ENCODE measurements around the gene ABHD12B. TPM values are rescaled to one million over a fixed set of nuclear protein-coding genes. Genes with fewer than 3 reads are reported as not detected.
A peak's percentile ranks its signal among the peaks of the same experiment; 100 is the strongest.

Gene ABHD12B
- polyA plus RNA-seq, 3 donors: 0.45 to 0.54 TPM; not detected in 1

DNA sequence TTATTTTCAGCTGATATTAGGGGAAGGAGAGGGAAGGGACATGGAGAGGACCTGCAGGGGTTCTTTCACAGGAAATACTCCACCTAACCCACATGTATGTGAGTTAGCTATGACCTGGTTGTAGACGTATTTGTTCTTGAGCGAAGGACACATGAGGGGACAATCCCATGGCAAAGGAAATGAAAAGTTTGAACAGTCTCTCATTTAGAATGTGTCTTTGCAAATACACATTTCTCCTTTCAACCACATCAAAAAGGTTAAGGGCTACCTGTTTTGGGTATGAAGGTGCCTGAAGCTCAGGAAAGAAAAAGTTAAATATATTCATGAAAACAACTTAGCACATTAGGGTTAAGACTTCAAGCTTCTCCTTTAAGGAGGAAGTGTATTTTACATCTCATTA, 65.0 kb downstream of the ABHD12B start:
- H4K20me1 ChIP-seq (ENCODE audit: insufficient read depth, low read length): peaks cover 3% of the 10 kb centered on the region
- peaks cover 39 to 60% of the 10 kb centered on the region in 2 donors for H3K36me3 Mint-ChIP-seq
- intact Hi-C loops (cut with micrococcal nuclease): loop anchor here in 1 of 2 donors (1.0 kb wide), 1 partner anchor 9 kb away; no protein-coding TSS in a partner anchor
- TF ChIP-seq, protein P1, sequence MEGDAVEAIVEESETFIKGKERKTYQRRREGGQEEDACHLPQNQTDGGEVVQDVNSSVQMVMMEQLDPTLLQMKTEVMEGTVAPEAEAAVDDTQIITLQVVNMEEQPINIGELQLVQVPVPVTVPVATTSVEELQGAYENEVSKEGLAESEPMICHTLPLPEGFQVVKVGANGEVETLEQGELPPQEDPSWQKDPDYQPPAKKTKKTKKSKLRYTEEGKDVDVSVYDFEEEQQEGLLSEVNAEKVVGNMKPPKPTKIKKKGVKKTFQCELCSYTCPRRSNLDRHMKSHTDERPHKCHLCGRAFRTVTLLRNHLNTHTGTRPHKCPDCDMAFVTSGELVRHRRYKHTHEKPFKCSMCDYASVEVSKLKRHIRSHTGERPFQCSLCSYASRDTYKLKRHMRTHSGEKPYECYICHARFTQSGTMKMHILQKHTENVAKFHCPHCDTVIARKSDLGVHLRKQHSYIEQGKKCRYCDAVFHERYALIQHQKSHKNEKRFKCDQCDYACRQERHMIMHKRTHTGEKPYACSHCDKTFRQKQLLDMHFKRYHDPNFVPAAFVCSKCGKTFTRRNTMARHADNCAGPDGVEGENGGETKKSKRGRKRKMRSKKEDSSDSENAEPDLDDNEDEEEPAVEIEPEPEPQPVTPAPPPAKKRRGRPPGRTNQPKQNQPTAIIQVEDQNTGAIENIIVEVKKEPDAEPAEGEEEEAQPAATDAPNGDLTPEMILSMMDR (IDR thresholded peaks at IDR 0.05): no peak
- peaks cover 32 to 41% of the 10 kb centered on the region in 2 donors for H3K36me3 ChIP-seq (replicated peaks in 1 of 2; ENCODE audit: control insufficient read depth in 1 of 2, insufficient read depth in 2 of 2, low read length in 2 of 2)
- H3K4me3 ChIP-seq (replicated peaks in 1 of 3; ENCODE audit: low read depth in 2 of 3, low read length in 3 of 3): peak overlapping the region; percentile 14 to 58 (median 27)
- DNase-seq: peak in 1 of 3 donors; percentile 36
- H3K9ac ChIP-seq (ENCODE audit: insufficient read depth, low read length, poor library complexity, severe bottlenecking): peak overlapping the region; percentile 38
- peak overlapping the region; percentile 61 for H3K4me2 ChIP-seq (replicated peaks; ENCODE audit: extremely low read depth, low read length, poor library complexity, severe bottlenecking)
- no peaks in the 10 kb centered on the region for H3K27me3 Mint-ChIP-seq (ENCODE audit: low read depth in 3 of 3)
- peak overlapping the region; percentile 90 to 98 (median 94) for H3K27ac Mint-ChIP-seq
- peak overlapping the region; percentile 39 to 72 for H3K4me3 Mint-ChIP-seq
- no CpG with 5 or more reads among the region's 2 CpGs for WGBS (ENCODE audit: insufficient coverage)
- H2AFZ ChIP-seq (ENCODE audit: insufficient read depth, low read depth, low read length, poor library complexity, severe bottlenecking): peak overlapping the region; percentile 26
- H3K27ac ChIP-seq (ENCODE audit: low read depth in 1 of 2, low read length in 2 of 2): peak overlapping the region; percentile 80 to 86
- no peaks in the 10 kb centered on the region for H3K9me3 Mint-ChIP-seq
- H3K27me3 ChIP-seq (ENCODE audit: control insufficient read depth in 2 of 2, insufficient read depth in 2 of 2, low read length in 2 of 2): no peaks in the 10 kb centered on the region
- peaks cover 69% of the 10 kb centered on the region for H3K4me1 Mint-ChIP-seq
- H3K9me3 ChIP-seq (replicated peaks in 1 of 2; ENCODE audit: control insufficient read depth in 1 of 2, insufficient read depth in 1 of 2, low read length in 2 of 2): no peaks in the 10 kb centered on the region
- H3K4me1 ChIP-seq (ENCODE audit: control insufficient read depth in 1 of 2, insufficient read depth in 2 of 2, low read length in 2 of 2): peaks cover 66 to 72% of the 10 kb centered on the region in 2 donors
- peaks cover 76% of the 10 kb centered on the region for H3K79me2 ChIP-seq (ENCODE audit: insufficient read depth, low read length)

DNA sequence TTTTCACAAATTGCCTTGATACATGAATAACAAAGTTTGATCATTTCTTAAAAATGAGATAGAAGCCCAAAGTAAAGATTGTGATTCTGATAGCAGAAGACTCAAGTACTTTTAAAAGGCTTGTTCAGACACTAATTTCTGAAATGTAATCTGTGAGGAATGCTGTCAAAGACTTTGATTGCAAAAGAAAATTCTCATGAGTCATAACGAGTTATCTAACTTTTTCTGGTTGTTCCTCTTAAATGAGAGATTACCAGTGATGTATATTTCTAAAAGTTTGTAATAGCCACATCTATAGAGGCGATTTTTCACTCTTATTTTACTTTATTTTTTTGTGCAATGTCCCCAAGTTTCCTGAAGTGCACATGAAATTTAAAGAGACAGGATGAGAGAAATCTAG, 65.5 kb downstream of the ABHD12B start:
- H3K27ac ChIP-seq (ENCODE audit: low read depth in 1 of 2, low read length in 2 of 2): peak overlapping the region; percentile 66 to 86
- no CpG with 5 or more reads among the region's 2 CpGs for WGBS (ENCODE audit: insufficient coverage)

More for the DNA sequence above, 65.5 kb downstream of the ABHD12B start:
- H3K27me3 Mint-ChIP-seq (ENCODE audit: low read depth in 3 of 3): no peaks in the 10 kb centered on the region
- intact Hi-C loops (cut with micrococcal nuclease): no loop called here
- Histone ChIP-seq H3K4me2 (replicated peaks; ENCODE audit: extremely low read depth, low read length, poor library complexity, severe bottlenecking) (peak overlapping the region; percentile 61), H3K9me3 (replicated peaks in 1 of 2; ENCODE audit: control insufficient read depth in 1 of 2, insufficient read depth in 1 of 2, low read length in 2 of 2) (no peaks in the 10 kb centered on the region), H2AFZ (ENCODE audit: insufficient read depth, low read depth, low read length, poor library complexity, severe bottlenecking) (peak overlapping the region; percentile 26), H3K9ac (ENCODE audit: insufficient read depth, low read length, poor library complexity, severe bottlenecking) (peak overlapping the region; percentile 38), H4K20me1 (ENCODE audit: insufficient read depth, low read length) (peaks cover 3% of the 10 kb centered on the region), H3K79me2 (ENCODE audit: insufficient read depth, low read length) (peaks cover 80% of the 10 kb centered on the region), H3K4me3 (replicated peaks in 1 of 3; ENCODE audit: low read depth in 2 of 3, low read length in 3 of 3) (peak overlapping the region; percentile 14 to 58 (median 27)), H3K27me3 (ENCODE audit: control insufficient read depth in 2 of 2, insufficient read depth in 2 of 2, low read length in 2 of 2) (no peaks in the 10 kb centered on the region), H3K4me1 (ENCODE audit: control insufficient read depth in 1 of 2, insufficient read depth in 2 of 2, low read length in 2 of 2) (peaks cover 66 to 71% of the 10 kb centered on the region in 2 donors), H3K36me3 (replicated peaks in 1 of 2; ENCODE audit: control insufficient read depth in 1 of 2, insufficient read depth in 2 of 2, low read length in 2 of 2) (peaks cover 32 to 41% of the 10 kb centered on the region in 2 donors)
- H3K9me3 Mint-ChIP-seq: no peaks in the 10 kb centered on the region
- peak; percentile 56 to 85 (median 73) for DNase-seq
- H3K4me1 Mint-ChIP-seq: peaks cover 69% of the 10 kb centered on the region
- peak overlapping the region; percentile 90 to 98 (median 94) for H3K27ac Mint-ChIP-seq
- H3K36me3 Mint-ChIP-seq: peaks cover 39 to 62% of the 10 kb centered on the region in 2 donors
- peak overlapping the region in 1 of 2 donors; percentile 72 for H3K4me3 Mint-ChIP-seq
- TF ChIP-seq, protein P1 (IDR thresholded peaks at IDR 0.05): no peak

All from CD14-positive monocyte (primary cell).